HG03342 (cell line): ENCODE data around the gene DUS1L.

Experiments
- ATAC-seq: cut with Tn5 transposase; IDR thresholded peaks from one replicate; pipeline ENCODE4 v1.9.1; 2021; ENCODE audit warnings: mild to moderate bottlenecking, moderate library complexity; ENCODE audit not compliant: unreplicated experiment

DUS1L gene

DNA sequence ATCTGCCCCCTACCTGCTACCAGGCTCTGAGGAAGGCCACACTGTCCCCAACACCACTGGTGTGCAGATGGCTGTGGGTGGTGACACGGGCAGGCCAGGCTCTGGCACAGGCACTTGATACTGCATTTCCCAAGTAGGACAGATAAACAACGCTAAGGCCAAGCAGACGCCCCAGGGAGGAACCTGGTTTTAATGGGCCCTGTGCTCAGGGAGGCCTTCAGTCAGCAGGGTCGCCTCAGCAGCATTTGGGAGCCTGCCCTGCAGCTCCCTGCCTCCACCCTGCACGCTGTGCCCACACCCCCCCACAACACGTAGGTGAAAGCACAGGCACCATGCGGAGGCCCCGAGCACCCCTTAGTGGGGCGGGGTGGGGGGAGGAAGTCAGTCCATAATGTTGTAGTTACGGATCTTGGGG is 35.7 kb upstream of the DUS1L start:
- no peak for ATAC-seq

GRCh38 chr17:82100502-82101298 is 35.1 kb upstream of the DUS1L start:
- ATAC-seq = no peak

DNA sequence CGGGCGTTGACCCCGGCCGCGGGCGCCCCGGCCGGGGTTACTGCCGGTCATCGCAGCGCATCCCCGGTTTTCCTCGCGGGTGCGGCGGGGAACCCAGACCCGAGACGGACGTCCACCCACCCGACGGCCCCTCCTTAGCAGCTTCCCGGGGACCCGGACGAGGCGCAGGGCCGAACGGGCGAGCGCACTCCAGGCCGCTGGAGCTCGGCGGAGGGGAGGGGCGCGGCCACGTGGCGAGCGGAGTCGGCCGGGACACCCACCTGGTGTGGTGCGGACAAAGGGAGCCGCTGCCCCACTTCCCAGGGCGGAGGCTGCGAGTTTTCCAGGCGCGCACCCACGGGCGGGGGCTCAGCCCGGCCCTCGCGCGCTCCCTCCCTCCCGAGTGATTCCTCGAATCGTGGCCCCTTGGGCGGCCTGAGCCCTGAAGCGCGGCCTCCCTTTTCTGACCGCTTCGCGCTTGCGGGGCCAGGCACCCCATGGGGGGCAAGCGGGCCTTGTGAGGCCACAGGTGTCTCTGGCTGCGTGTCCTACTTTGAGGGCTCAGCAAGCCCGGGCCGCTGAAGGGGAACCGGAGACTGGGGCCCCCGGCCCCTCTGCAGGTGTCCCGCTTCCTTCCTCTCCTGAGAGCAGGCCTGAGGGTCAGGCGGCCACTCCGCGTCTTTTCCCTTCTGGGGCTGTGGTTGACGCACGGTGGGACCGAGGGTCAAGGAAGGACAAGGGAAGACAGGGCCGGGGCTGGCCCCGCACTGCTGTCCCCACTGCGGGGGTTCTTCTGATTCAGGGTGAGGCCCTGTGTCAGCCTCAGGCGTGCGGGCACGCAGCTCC is 33.5 kb upstream of the DUS1L start:
- ATAC-seq = peak; percentile 3

DNA sequence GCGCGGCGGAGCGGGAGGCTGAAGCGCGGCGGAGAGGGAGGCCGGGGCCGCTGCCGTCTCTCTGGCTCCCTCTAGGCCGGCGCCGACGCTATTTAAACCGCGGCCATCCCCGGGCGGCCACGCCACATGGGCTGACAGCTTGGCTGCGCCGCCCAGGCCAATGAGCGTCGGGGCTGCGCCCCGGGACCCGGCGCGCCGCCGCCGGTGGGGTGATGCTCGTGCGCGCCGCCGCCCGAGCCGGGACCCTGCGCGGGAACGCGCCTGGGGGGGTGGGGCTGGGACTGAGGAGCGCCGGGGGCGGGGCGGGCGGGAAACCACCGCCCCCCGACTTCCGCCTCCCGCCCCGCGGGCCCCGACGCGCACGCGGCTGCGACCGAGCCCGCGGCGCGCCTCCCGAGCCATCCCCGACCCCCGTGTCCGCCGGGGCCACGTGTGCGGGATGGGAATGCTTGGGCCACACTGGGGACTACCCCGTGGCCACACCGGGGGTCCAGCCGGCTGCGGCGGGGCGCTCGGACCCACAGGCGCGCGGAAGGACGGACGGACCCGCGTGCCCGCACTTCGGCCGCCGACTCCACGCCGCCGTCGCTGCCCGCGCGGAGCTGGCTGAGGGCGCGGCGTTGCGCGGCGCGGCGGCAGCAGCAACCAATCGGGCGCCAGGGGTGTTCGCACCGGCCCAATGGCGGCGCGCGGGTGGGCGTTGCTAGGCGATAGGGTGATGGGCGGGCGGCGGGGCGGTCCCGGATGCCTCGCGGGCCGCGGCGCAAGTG is 32.8 kb upstream of the DUS1L start, which contains the start of gene FASN:
FASN (minus strand) TSS at position 68 of the 770 bp plus-strand sequence. CDS start 1,791 bp downstream, outside the sequence.
- peak; percentile 73 for ATAC-seq

DNA sequence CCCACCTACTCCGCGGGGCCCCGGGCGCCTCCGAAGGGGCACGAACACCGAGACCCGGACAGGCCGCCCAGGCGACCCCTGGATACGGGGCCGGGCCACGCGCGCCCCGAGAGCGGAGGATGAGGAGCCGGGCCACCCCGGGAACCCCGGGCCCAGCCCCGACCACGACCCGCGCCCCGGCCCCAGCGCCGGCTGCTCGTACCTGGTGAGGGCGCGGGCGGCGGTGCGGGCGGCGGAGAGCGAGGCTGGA is 32.2 kb upstream of the DUS1L start:
- no peak for ATAC-seq

DNA sequence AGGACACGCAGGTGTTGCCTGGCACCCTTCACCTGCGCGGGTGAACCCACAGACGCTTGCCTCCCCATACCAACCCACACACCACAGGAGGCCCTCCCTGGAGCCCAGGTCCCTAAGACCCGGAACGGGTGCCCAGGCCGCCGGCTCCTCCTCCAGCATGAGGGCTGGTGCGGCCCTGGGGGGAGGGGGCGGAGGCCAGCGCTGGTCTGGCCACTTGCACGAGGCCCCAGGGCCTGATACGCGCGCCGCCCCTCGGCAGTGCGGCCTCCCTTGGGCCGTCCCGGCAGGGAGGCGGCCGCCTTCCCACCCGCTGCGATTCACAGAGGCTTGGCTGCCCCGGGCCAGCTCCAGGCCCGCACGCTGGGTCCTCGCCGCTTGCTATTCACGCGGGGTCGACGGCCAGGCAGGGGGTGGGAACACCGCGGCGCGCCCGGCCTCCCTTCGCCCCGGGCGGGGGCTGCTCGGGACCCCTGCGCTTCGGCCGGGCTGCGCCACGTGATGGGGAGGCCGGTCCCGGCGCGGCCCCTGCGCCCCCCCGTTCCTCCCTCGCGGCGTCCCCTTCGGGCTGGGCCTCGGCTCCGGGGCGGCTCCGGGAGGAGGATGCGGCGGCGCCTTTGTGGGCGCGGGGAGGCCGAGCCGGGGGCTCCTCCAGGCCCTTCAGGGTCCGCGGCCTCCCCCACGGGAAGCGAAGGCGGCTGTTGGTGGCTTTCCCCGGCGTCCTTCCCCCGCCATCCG is 31.7 kb upstream of the DUS1L start:
- ATAC-seq = peak; percentile 5

- no peak for ATAC-seq
Measured at GRCh38 chr17:82096709-82097183, 31.1 kb upstream of the DUS1L start.

DNA sequence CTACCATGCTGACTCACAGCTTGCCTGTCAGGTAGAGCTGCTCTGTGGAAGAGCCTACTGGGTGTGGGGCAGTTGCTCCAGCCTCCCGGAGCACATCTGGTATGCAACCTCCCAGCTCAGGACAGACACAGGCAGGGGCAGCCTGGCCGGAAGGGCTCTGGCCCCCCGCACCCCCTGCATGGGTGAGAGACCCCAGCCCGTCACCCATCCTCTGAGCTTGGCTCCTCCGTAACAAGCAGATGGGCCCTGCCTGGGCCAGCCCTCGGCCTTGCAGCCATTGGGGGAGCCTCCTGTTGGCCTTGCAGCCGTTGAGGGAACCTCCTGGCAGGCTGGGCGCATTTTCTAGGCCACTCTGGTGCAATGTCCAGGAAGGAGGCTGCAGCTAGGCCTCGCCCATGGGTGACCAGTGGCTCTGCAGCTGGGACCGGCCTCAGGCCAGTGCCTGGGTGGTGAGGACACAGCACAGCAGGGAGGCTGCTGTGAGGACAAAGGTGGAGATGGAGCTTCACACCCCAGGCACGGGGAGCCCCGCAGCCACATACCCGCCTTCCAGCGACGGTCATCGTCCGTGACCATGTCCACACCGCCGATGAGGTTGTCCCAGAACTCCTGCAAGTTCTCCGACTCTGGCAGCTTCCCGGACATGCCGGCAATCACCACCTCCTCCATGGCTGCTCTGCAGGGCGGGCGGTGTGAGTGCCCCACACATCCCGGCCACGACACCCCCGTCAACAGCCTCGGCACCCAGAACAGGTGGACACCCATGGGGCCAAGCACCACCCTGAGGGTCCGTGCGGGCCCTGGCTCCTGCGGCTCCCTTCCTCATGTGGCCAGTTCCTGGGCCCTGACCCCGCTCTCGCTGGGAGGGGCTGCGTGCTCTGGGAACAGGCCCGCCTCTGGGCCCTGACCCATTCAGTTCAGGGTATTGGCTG is 30.4 kb upstream of the DUS1L start:
- ATAC-seq = no peak

GRCh38 chr17:82094931-82095776 is 29.6 kb upstream of the DUS1L start:
- no peak for ATAC-seq

DNA sequence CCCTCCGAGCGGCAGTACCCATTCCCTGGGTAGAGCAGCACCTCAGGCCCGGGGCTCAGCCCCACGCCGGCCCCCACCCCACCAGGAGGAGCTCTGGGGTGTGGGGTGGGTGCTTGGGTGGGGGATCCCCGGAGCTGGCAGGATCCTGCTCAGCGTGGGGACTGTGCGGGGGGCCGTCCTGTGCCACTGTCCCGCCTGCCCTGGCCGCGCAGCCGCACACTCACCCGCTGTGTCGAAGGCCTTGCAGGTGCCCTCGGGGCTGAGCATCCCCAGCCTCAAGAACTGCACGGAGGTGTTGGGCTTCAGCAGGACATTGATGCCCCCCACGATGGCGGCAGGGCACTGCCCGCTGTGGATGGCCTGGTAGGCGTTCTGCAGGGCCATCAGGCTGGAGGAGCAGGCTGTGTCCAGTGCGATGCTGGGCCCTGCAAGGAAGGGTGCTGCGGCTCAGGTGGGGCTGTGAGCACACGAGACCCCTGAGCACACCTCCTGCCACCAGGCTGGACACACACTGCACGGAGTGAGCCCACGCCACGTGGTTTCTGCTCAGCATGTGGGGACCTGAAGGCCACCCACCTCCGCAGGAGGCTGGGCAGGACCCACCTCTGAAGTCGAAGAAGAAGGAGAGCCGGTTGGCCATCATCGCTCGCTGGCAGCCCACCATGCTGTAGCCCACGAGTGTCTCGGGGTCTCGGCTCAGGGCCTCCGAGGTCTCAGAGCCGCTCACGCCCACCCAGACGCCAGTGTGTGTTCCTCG is 27.6 kb upstream of the DUS1L start:
- ATAC-seq = no peak

GRCh38 chr17:82092628-82092994 is 27.0 kb upstream of the DUS1L start:
- ATAC-seq = no peak

GRCh38 chr17:82092094-82092586 is 26.5 kb upstream of the DUS1L start:
- no peak for ATAC-seq

GRCh38 chr17:82091264-82092066 is 25.9 kb upstream of the DUS1L start:
- ATAC-seq = no peak

DNA sequence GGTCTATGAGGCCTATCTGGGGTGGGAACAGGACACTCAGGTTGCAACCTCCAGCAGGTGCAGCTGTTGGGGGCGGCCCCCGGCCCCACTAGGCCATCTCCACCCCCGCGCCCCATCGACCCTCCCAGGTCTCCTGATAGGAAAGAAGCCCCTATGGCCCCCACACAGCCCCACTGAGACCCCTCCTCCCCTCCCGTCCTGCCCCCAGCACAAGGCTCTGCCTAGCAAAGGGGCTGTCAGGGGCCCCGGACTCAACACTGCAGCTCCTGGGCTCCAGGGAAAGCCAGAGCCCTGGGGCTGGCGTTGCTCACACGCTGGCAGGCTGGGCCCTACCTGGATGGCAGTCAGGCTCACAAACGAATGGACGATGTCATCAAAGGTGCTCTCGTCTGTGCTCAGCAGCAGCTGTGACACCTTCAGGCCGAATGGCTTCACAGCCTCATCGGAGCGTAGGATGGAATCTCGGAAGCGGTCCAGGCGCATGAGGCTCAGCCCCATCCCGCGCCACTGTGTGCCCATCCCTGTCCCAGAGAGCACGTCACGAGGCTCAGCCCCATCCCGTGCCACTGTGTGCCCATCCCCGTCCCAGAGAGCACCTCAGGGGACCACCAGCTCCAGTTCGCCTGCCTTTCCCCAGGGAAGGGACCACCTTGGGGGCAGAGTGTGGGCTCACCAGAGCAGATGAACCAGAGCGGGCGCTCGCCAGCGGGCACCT is 25.1 kb upstream of the DUS1L start:
- no peak for ATAC-seq

DNA sequence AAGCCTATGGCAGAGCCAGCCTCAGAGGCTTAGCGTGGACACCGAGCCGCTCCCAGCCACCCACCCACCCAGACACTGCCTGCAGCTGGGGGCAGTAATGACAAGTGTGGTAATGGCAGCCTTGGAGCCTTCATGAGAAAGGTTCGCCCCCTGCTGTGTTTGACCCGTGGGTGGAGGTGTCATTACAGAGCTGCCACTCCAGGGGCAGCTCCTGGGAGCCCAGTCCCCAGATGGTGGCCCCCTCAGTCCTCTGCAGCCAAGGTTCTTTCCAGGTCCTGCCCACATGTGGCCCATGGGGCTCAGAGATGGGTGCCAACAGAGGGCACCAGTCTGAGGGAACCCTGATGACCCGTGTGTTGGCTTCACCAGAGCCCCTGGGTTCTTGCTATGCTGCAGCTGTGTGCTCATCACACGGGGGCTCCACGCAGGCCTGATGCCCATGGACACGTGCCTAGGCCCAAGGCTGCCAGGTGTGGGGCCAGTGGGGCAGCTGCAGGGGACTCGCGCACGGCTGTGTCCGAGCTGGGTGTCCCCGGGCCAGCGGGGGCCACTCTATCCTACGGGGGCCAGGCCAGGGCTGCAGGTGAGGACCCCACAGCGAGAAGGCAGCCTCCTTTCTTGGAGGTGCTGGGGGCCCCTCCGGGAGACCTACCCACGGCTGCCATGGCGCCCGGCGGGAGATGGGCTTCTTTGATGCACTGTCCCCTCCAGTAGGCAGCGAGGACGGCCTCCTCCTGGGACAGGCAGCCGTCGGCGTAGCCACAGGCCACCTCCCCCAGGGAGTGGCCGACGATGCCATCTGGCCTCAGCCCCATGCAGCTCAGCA is 24.3 kb upstream of the DUS1L start:
- no peak for ATAC-seq
